GM13976 (cell line): ENCODE data around the gene ZAP70.

Experiments
- DNase-seq: peaks from one replicate; pipeline ENCODE4 v3.0.0; 2012; ENCODE audit warnings: low spot score
- in situ Hi-C: fragments of 300-500 bp; cut with MboI; formaldehyde crosslinking; loops from one replicate; pipeline ENCODE4 v1.12.0; 2022; ENCODE audit warnings: low sequenced_read_pairs, mixed read lengths, inconsistent platforms; ENCODE audit not compliant: unreplicated experiment
- TF ChIP-seq, protein P1 (sequence below): IDR thresholded peaks from 2 replicates; pipeline ENCODE4 v1.5.1; 2012; ENCODE audit warnings: borderline replicate concordance, mild to moderate bottlenecking; ENCODE audit not compliant: insufficient read depth; ENCODE audit errors: extremely low read depth, missing control alignments, control extremely low read depth

Gene ZAP70

DNA sequence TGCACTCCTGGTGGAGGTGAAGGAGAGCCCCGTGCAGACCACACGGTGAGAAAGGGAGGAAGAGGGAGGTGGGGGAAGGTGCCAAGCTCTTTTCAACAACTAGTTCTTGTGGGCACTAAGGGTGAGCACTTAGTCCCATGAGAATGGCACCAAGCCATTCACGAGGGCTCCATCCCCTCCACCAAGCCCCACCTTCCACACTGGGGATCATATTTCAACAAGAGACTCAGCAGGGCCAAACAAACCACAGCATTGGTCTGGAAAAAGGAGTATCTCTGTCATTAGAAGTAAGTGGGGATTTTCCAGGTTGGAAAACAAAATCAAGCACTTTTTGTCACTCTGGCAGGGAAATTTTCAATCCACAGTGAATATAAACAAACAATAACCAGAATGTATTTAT, 38.4 kb downstream of the ZAP70 start:
- no peak for DNase-seq
- in situ Hi-C loops = no loop called here
- TF ChIP-seq, protein P1, sequence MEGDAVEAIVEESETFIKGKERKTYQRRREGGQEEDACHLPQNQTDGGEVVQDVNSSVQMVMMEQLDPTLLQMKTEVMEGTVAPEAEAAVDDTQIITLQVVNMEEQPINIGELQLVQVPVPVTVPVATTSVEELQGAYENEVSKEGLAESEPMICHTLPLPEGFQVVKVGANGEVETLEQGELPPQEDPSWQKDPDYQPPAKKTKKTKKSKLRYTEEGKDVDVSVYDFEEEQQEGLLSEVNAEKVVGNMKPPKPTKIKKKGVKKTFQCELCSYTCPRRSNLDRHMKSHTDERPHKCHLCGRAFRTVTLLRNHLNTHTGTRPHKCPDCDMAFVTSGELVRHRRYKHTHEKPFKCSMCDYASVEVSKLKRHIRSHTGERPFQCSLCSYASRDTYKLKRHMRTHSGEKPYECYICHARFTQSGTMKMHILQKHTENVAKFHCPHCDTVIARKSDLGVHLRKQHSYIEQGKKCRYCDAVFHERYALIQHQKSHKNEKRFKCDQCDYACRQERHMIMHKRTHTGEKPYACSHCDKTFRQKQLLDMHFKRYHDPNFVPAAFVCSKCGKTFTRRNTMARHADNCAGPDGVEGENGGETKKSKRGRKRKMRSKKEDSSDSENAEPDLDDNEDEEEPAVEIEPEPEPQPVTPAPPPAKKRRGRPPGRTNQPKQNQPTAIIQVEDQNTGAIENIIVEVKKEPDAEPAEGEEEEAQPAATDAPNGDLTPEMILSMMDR = no peak

GRCh38 chr2:97752342-97753334, 39.3 kb downstream of the ZAP70 start:
- in situ Hi-C loops = no loop called here
- TF ChIP-seq, protein P1 = no peak
- DNase-seq = no peak

GRCh38 chr2:97754690-97755346, 41.4 kb downstream of the ZAP70 start:
- DNase-seq = no peak
- in situ Hi-C loops = no loop called here
- TF ChIP-seq, protein P1 = no peak

DNA sequence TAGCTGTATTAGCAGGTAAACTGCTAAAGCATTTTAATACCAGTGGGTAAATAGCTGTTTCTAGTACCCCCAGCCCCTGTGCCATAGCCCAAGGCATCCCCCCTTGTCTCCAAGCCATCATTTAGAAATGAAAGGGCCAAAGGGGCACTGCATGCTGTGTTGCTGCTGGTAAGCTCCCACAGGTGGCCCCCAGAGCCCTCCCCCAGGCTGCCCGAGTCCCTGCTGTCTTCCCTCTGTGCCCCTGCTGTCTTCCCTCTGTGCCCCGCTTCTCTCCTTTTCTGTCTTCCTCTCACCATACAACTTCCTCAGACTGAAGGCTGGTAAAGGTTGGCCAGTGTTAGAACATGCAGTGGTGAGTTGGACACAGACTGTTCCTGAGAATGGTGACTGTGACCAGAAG, 42.1 kb downstream of the ZAP70 start:
- in situ Hi-C loops = no loop called here
- DNase-seq = no peak
- TF ChIP-seq, protein P1 = no peak

DNA sequence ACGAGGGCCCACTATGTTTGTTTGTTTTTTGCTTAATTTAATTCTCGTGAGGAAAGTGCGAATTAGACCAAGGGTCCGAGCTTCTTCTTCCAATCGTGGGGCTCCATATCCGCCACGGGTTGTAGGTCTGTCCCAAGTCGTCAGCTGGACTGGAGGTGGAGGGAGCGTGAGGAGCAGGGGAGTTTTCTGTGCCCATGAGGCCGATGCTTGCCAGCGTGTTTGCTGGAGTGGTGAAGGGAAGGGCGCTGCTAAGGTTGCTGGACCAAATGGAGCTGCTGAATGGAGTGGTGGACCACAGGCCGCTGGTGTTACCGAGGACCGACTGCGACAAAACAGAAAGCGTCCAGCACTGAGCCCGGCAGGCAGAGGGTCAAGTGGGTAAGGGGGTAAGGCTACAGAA, 43.7 kb downstream of the ZAP70 start:
- TF ChIP-seq, protein P1 = no peak
- in situ Hi-C loops = no loop called here
- no peak for DNase-seq

GRCh38 chr2:97758131-97758705, 44.8 kb downstream of the ZAP70 start:
- in situ Hi-C loops = no loop called here
- no peak for DNase-seq
- TF ChIP-seq, protein P1 = no peak
